ENCODE data around the gene PON3.

The PON3 gene

DNA sequence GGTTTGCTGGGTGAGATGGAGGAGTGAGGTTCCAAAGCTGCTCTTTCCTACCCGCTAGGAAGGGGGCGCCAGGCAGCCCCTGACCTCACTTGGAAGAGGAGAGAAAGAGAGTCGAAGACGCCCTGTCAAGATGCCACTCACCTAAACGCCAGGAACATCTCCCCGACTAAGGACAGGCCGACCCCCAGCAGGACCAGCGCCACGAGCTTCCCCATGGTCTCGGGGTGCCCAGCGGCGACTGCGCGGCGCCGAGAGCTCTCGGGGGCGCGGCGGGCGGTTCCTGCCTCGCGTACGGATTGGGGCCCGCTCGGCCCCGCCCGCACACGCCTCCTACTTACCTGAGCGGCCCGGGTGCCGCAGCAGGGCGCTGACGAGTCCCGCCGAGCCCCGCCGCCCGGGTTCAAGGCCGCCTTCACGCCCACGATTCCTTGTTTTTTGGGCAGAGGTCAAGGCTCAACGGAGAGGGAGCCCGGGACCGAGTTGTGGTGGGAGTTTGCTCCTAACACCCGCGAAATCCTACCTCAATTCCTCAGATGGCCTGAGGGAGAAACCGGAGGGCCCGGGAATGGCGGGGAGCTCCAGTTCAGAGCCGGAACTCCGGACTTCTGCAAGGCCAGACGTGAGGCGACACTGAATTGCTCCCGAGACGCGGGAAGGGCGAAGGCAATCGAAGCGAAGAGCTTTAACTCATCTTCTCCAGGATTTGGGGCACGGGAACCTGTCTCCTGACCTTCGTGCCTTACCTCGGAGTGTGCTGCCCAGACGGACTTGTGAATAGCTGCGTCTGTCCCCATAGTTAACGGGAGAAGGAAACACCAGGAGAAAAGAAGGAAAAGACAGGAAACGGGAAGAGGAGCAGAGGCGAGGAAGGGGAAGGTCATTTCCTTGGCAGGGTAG lies at the start of gene PON3:
Gene PON3 (minus strand): TSS at position 240 of the 897 bp plus-strand sequence. CDS start 25 bp downstream, at position 215.
- peak; percentile 2 for DNase-seq (ENCODE audit: low spot score)

DNA sequence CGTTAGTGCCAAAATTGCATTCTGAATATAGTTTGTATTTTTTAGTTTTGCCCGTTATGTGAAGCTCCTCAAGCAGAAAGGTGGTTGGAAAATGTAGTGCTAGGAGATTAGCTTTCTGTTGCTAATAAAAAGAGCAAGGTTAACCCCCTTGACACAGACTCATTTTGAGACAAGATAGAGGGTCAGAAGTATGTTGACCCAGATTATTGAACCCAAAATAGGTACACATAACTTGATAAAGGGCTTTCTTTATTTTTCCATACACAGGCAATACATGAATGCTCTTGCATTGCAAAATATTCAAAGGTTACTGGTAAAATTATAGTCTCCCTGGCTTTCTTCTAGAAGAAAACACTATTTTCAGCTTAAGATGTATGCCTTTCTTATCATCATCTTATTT lies 48.6 kb upstream of the PON3 start:
- DNase-seq (ENCODE audit: low spot score) = no peak

DNA sequence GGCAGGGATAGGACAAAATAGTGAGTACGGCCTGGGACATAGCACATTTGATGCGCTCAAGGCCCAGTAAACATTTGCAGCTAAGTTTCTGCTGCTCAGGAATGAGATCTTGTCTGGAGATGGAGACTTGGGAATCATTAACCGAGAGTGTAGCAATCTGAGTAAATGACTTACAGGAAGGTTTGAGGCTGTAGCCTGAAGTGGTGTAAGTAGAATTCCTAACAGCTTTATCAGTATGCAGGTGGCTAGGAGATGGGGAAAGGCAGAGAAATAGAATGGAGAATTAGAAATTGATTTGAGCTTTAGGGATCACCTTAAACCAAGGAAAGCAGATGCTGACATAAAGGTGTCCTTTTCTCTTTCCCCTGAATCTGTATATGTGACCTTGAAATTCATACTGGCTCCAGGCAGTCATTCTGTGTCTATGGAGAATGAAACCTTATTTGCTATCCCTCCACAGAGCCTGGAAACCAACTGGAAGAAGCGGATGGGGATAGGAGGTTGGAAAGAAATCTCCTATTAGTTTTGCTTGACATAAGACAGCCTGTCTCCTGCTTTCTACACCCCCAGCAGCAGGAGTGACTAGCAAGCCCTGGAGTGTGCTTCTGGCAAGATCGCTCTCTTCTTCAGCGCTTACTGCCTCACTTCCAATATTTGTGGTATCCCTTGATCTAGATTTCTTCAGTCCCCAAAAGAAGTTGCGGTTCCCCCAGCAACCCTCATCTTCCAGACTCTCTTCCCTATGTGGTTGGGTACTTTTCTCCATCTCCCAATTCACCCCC lies 45.1 kb upstream of the PON3 start:
- no peak for DNase-seq (ENCODE audit: low spot score)

GRCh38 chr7:95440394-95441038 lies 44.3 kb upstream of the PON3 start:
- no peak for DNase-seq (ENCODE audit: low spot score)

- no peak for DNase-seq (ENCODE audit: low spot score)
Measured at GRCh38 chr7:95436407-95436806, 40.2 kb upstream of the PON3 start.

DNA sequence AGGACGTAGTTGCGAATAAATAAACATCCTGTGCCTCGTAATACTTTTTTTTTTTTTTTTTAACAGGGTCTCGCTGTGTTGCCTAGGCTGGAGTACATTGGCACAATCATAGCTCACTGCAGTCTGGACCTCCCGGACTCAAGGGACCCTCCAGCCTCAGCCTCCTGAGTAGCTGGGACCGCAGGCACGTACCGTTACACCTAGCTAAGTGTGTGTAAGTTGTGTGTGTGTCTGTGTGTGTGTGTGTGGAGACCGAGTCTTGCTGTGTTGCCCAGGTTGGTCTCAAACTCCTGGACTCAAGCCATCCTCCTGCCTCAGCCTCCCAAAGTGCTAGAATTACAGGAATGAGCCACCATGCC lies 39.2 kb upstream of the PON3 start:
- no peak for DNase-seq (ENCODE audit: low spot score)

DNA sequence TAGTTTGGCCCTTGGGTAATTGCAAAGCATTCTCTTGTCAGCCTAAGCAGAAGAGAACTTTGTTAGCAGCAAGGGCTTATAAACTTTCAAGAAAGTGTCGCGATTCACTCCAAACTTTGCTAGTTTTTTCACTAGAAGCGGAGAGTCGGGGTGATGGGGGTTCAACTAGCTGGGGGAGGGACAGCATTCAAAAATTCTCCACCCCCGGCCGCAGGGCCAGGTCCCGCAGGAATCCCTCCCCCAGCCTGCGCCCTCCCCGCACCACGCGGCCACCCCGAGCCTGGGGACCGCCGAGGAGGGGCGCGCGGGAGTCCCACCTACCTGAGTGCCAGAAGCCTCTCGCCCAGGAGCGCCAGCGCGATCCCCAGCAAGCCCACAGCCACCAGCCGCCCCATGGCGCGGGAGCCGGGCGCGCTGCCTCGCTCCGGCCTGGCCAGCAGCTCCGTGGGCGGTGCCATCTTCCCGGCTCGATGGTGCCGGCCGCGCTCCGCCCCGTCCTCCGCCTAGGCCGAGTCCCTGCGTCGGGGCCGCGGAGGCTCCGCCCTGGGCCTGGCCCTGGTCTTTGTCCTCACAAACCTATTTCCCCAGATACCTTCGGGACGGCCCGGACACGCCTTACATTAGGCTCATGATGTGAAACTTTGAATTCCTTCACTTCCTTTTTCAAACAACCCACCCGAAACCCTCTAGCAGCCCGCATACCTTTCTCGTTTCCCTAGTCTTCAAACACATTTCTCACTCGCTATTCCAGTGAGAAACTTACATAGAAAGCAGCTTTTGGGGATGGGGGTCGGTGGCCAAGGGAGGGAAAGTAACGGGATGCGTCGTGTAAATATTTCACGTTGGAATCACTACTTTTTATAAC lies 38.6 kb upstream of the PON3 start, which contains the start of gene PON2:
Gene PON2 (minus strand): TSS at position 472 of the 865 bp plus-strand sequence. CDS start 77 bp downstream, at position 395.
- DNase-seq (ENCODE audit: low spot score) = peak; percentile 33

DNA sequence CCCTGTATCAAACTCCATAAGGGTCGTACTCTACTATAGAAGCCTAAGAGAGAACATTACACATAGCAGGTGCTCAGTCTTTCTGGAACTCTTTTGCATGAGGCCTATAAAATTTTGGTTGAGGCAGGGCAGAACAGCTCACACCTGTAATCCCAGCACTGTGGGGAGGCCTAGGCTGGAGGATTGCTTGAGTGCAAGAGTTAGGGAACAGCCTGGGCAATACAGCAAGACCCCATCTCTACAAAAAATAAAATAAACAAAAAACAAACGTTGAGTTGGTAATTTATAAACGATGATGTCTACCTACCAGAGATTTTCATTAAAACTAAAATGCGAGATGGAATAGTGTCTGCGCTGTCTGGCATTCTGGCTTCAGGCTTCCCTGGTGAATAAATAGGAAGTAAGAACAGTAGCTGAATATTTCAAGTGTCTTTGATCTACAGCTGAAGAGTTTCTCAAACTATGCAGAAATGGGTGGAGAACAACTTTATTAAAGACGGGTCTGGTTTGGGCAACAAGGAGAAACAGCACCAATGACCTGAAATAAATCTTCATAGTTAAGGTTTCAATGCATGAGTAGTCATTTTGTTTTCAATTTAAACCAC lies 37.9 kb upstream of the PON3 start:
- no peak for DNase-seq (ENCODE audit: low spot score)

- no peak for DNase-seq (ENCODE audit: low spot score)
Measured at GRCh38 chr7:95433129-95433528, 37.0 kb upstream of the PON3 start.

- no peak for DNase-seq (ENCODE audit: low spot score)
Measured at GRCh38 chr7:95432606-95433005, 36.4 kb upstream of the PON3 start.

DNA sequence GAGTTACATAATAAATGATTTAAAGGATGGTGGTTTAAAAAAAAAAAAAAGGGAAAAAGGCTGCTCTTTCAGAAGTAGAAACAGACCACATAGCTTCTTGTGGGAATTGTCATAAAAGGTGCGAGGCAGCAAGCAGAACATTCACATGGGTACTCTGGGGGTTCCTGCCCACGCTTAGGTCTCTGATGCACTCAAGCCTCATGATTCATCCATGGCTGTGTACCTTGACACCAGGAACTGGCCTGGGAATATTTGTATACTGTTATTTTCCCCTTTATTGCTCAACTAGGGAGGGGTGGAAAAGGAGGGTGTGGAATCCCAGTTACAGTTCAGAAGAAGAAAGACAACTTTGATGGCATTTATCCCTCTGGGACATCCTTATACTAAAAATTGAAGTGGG lies 34.7 kb upstream of the PON3 start:
- DNase-seq (ENCODE audit: low spot score) = no peak

- no peak for DNase-seq (ENCODE audit: low spot score)
Measured at GRCh38 chr7:95429241-95429990, 33.2 kb upstream of the PON3 start.

- DNase-seq (ENCODE audit: low spot score) = no peak
Measured at GRCh38 chr7:95427914-95428516, 31.8 kb upstream of the PON3 start.

DNA sequence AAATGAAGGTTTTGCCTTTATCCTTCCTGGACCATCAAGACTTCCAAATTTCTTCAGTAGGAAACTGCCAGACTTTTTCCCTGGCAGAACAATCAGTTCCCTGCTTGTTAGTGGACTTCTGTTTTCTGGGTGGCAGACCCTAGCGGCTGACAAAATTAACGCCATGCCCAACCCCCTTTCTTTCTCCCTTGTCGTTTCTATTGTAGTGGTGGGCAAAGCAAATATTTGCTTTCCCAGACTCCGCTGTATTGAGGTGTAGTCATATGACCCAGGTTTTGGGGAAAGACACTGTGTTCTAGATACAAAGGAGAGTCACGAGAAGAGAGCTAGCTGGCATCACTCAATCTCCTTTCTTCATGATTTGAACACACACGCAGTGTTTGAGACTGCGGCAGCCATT lies 31.0 kb upstream of the PON3 start:
- no peak for DNase-seq (ENCODE audit: low spot score)

GRCh38 chr7:95425694-95426093 lies 29.5 kb upstream of the PON3 start:
- no peak for DNase-seq (ENCODE audit: low spot score)

DNA sequence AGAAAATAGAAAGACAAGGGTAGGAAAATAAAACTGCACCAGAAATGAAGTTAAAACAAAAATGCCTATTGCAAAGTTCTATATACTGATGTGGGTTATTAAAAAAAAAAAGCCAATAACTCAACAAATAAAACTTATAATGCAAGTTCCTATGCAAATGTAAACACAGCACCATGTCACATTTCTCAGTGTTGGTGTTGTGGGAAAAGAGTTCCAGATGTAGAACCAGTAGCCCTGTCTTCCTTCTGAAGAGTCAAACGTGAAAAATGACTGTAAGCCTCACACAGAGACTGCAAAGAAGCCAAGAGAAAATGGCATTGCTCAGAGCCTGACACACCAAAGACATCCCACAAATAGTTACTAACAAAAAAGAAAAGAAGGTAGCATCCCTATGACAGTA lies 28.5 kb upstream of the PON3 start:
- no peak for DNase-seq (ENCODE audit: low spot score)

DNA sequence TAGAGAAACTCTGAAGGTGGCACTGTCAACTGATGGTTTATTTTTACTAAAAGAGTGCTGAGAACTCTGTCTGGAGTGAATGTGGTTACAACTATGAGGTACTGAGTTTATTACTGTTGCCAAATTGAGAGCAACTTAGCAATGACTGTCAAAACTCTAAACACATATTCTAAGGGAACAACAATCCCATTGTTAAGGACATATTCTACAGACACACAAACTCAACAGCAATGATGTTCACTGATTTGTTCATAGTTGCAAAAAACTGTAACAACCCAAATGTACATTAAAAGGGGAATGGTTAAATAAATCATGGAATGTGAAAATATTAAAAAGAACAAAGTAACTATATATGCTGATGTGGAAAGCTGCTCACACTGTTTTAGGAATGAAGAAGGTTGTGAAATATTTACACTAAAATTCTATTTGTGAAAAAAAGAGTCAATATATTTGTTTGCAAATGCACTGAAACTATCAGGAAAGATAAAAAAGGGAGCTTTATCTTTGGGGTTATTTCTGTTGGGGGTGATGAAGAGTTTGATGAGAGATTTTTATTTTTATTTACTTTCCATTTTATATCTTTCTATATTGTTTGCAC lies 25.8 kb upstream of the PON3 start:
- no peak for DNase-seq (ENCODE audit: low spot score)

GRCh38 chr7:95421000-95421846 lies 25.0 kb upstream of the PON3 start:
- no peak for DNase-seq (ENCODE audit: low spot score)

- no peak for DNase-seq (ENCODE audit: low spot score)
Measured at GRCh38 chr7:95412075-95412474, 15.9 kb upstream of the PON3 start.

Data from CD4-positive, alpha-beta T cell treated with Interleukin-15 for 4 hours (primary cell).